Gastrocnemius medialis (tissue), 4 donors: ENCODE data around the gene RARA.

Experiments used
- POLR2A ChIP-seq, 2 donors: fragments of 450-650 bp; IDR thresholded peaks; one replicate each; pipeline ENCODE4 v1.6.1; 2017; ENCODE audit warnings: antibody characterized with exemption in 2 of 2, mild to moderate bottlenecking in 2 of 2, moderate library complexity in 2 of 2
- TF ChIP-seq, protein P1 (sequence below), 5 experiments: fragments of 450-650 bp in 3 of 5; fragments of 200-600 bp in 2 of 5; sonication (generic) in 2 of 5; IDR thresholded peaks in 4 of 5; conservative IDR thresholded peaks in 1 of 5; 1 replicate in 4 of 5; 2 replicates in 1 of 5; pipeline ENCODE4 v1.5.1; 2016 to 2019; ENCODE audit warnings: antibody characterized with exemption in 5 of 5, mild to moderate bottlenecking in 3 of 5, moderate library complexity in 3 of 5

DNA sequence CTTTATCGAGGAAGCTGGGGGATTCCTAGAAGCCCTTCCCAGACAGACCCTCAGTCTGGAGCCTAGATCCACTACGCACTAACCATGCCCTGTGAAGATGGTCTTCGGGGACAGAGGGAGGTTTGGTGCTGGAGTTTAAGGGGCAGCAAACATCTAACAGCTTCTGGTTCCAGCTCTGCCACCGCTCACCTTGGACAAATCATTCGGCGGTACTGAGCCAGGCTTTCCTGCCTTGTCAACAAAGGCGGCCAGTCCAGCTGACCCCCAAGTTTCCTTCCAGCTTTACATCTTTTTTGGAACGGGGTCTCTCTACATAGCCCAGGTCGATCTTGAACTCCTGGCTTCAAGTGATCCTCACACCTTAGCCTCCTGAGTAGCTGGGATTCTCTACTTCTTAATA is 55.9 kb downstream of the RARA start:
- TF ChIP-seq, protein P1, sequence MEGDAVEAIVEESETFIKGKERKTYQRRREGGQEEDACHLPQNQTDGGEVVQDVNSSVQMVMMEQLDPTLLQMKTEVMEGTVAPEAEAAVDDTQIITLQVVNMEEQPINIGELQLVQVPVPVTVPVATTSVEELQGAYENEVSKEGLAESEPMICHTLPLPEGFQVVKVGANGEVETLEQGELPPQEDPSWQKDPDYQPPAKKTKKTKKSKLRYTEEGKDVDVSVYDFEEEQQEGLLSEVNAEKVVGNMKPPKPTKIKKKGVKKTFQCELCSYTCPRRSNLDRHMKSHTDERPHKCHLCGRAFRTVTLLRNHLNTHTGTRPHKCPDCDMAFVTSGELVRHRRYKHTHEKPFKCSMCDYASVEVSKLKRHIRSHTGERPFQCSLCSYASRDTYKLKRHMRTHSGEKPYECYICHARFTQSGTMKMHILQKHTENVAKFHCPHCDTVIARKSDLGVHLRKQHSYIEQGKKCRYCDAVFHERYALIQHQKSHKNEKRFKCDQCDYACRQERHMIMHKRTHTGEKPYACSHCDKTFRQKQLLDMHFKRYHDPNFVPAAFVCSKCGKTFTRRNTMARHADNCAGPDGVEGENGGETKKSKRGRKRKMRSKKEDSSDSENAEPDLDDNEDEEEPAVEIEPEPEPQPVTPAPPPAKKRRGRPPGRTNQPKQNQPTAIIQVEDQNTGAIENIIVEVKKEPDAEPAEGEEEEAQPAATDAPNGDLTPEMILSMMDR (IDR thresholded peaks at IDR 0.05 in 4 of 5, conservative IDR thresholded peaks at IDR 0.05 in 1 of 5): no peak
- TF ChIP-seq POLR2A (IDR thresholded peaks at IDR 0.05): no peak
